Tracheal epithelial cell (primary cell): ENCODE results near the gene TMEM254. TPM values are rescaled to one million over a fixed set of nuclear protein-coding genes. Genes with fewer than 3 reads are reported as not detected.

Experiments
- total RNA-seq: library from RNA; depleted of rRNA; stranded (reverse); fragments of >200 nt; gene quantifications from 2 replicates; pipeline ENCODE4 v1.2.1, GENCODE V29; 2014

TMEM254 gene, protein sequence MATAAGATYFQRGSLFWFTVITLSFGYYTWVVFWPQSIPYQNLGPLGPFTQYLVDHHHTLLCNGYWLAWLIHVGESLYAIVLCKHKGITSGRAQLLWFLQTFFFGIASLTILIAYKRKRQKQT
- 4.8 and 14.3 TPM in 2 replicates for total RNA-seq

DNA sequence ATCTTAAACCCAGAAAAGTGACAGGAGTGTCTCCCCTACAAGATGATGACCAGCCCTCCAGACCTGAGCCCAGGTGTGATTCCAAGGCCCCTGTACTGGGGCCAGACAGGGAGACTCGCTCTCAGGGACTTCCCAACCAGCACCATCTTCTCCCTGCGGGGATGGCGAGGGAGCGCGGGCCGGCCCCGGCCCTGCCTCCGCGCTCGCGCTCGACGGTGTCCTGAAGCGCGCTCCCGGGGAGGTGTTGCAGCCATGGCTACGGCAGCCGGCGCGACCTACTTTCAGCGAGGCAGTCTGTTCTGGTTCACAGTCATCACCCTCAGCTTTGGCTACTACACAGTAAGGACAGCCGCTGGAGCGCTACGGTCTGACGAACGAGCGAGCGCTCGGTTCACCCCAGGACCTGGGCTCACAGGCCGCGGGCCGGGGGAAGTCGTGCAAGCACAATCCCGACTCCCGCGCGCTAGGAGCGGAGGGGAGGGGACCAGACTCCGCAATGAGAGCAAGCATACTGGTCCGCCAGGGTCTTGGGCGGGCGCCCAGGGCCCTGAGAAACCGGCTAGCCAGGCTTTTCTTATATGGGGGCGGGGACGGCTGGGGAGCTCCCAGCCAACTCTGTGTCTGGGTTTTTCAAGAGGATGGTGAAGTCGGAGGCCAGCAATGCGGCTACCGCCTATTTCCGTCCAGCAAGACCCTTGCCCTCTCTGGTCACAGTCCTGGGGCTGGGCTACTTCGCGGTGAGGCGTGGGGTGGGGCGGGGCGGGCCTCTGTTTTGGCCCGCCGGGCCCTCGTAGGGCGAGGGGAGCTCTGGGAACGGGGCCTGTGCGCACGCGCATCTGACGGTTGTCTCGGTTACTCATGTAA lies at the start of gene TMEM254:
TSS of gene TMEM254 (plus strand) at position 218 of the 864 bp plus-strand sequence. CDS start at position 253, 35 bp downstream.

DNA sequence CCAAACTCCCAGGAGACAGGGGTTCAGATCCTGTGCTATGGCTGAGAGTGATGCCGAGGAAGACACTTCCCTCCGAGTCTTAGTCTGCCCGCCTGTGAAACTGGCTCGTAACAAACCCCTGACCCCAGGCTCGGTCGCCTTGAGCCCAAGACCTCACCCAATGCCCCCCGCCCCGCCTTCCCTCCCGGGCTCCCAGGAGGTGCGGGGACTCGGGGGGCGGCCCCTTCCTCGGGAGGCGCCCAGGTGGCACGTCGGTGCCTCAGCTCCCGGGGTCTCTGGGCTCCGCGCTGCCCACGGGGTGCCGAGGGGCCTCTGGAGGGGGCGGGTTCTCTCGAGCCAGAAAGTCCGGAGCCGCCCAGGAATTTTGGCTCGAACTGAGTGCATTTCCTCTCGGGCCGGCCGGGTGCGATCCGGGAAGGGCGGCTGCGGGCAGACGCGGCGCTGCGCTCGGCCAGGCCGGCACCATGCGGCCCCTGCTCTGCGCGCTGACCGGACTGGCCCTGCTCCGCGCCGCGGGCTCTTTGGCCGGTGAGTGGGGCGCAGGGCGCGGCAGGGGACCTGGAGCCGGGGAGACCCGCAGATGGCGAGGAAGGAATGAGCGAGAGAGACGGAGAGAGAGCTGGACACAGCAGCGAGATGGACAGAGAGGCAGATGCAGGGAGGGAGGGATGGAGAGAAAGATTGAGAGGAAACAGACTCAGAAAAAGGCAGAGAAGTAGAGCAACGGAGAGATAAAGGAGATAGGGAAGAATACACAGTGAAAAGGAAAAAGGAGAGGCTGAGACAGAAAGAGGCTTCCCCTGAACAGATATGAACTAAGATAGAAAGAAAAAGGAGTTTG lies 54.1 kb downstream of the TMEM254 start, which contains the start of gene PLAC9:
TSS of gene PLAC9 (plus strand) at position 432 of the 841 bp plus-strand sequence. CDS start at position 465, 33 bp downstream.

Other genes starting within 250 kb of the TMEM254 start
- gene SFTPD, start 129.6 kb upstream of the TMEM254 start, total RNA-seq = under 0.01 and 1.3 TPM in 2 replicates
- not detected in 2 replicates for gene PLAC9, start 54.1 kb downstream of the TMEM254 start, total RNA-seq
- gene ANXA11, start 126.9 kb downstream of the TMEM254 start, total RNA-seq = 38.8 and 50.4 TPM in 2 replicates
- gene MAT1A, start 211.0 kb downstream of the TMEM254 start, total RNA-seq = under 0.01 TPM in 1 of 2 replicates, not detected in the other